Right lung (tissue), 5 donors: ENCODE results near the gene SLC25A47. TPM values are rescaled to one million over a fixed set of nuclear protein-coding genes. Genes with fewer than 3 reads are reported as not detected.
"Not testable (repeated sequence)": the region's sequence is repeated elsewhere in the genome, so short reads cannot be mapped to it uniquely, and the experiment has no call there.

Experiments
- DNase-seq, 2 donors: peaks; one replicate each; pipeline ENCODE4 v3.0.0-alpha.2; 2013
- polyA plus RNA-seq, 5 donors: library from polyadenylated mRNA; unstranded; fragments of 120-200 nt; gene quantifications; one replicate each; pipeline versions ENCODE4 v1.2.1 to v1.2.3, GENCODE V29; 2013; ENCODE audit warnings: inconsistent platforms in 1 of 5, low replicate concordance in 1 of 5; ENCODE audit not compliant: insufficient read length in 5 of 5, insufficient read depth in 1 of 5

The SLC25A47 gene
- polyA plus RNA-seq, 5 donors, result 0.06 to 0.12 TPM; not detected in 3

DNA sequence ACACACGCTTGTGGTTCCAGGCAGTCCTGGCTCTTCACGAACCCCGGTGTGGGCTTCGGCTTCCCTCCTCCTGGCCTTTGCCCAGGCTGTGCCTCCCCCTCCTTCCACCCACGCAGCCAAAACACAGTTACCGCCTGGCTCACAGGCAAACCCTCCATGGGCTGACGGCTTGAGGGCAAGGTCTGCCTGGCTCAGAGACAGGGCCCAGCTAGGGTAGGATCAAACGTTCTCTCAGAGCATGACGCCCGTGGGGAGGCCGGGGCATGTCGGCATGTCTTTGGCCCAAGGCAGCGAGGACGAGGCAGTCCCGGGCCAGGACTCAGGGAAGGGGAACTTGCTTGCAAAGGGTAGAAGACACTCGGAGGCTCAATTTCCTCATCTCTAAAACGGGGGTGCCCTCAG is 2.1 kb downstream of the SLC25A47 start:
- no peak for DNase-seq

DNA sequence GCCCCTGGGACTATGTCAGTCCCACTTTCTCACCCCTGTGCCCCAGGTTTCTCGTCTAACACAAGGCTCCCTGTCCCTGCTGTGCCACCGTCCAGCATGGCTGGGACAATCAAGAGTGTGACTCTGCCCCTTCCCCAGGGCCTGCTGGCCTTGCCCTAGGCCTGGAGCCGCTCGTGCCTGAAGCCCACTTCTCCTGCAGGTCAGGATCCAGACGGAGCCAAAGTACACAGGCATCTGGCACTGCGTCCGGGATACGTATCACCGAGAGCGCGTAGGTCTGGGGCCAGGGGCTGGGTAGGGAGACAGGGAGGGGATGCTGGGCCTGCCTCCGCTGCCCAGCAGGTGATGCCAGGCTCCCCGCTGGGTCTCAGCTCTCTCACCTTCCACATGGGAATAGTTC is 2.8 kb downstream of the SLC25A47 start:
- no peak for DNase-seq

DNA sequence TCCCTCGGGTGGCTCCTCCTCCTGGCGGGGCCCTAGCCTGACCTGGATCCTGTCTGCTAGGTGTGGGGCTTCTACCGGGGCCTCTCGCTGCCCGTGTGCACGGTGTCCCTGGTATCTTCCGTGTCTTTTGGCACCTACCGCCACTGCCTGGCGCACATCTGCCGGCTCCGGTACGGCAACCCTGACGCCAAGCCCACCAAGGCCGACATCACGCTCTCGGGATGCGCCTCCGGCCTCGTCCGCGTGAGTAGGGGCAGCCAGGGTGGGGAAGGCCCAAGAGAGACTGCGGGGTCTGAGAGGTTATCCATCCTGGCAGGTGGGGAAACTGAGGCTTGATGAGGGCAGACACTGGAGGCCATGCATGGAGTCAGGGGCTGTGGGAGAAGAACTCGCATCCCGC is 4.0 kb downstream of the SLC25A47 start:
- no peak for DNase-seq

DNA sequence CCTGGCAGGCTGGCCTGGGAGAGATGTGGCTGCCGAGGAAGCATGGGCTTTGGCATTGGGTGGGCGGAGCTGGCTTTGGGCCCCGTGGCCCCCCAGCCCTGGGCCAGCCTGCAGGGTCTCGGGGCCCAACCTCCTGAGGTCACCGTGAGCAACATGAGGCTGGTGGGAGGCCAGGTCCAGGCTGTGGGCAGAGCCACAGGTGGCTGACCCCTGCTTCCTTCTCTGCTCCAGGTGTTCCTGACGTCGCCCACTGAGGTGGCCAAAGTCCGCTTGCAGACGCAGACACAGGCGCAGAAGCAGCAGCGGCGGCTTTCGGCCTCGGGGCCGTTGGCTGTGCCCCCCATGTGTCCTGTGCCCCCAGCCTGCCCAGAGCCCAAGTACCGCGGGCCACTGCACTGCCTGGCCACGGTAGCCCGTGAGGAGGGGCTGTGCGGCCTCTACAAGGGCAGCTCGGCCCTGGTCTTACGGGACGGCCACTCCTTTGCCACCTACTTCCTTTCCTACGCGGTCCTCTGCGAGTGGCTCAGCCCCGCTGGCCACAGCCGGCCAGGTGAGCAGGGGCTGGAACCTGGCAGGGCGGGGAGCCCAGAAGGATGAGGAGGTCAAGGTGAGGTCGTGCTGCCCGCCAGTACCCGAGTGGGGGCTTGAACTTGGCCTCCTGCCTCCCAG is 5.5 kb downstream of the SLC25A47 start:
- no peak for DNase-seq

DNA sequence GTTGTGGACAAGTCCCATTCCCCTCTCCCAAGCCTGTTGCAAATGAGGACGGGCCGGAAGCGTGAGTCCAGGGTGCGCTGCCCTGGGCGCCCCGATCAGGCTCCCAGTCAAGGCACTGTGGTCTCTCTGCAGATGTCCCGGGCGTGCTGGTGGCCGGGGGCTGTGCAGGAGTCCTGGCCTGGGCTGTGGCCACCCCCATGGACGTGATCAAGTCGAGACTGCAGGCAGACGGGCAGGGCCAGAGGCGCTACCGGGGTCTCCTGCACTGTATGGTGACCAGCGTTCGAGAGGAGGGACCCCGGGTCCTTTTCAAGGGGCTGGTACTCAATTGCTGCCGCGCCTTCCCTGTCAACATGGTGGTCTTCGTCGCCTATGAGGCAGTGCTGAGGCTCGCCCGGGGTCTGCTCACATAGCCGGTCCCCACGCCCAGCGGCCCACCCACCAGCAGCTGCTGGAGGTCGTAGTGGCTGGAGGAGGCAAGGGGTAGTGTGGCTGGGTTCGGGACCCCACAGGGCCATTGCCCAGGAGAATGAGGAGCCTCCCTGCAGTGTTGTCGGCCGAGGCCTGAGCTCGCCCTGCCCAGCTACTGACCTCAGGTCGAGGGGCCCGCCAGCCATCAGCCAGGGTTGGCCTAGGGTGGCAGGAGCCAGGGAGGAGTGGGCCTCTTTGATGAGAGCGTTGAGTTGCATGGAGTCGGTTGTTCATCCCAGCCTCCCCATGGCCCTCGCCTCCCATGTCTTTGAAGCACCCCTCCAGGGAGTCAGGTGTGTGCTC is 6.3 kb downstream of the SLC25A47 start:
- DNase-seq, result no peak

DNA sequence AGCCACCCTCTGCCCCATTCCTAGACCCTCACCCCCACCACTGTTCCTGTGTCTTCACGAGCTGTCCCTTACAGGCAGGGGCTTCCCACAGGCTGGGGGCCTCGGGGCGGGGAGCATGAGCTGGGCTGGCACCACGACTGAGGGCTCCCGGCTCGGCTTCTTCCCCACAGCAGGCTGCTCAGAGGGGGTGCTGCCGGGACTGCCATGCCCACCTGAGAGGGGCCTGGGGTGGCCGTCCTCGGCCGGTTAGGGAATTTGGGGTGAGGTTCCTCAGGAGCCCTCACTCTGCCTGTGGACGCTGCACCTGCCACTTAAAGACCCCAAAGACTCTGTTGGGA is 6.8 kb downstream of the SLC25A47 start:
- DNase-seq, result no peak

DNA sequence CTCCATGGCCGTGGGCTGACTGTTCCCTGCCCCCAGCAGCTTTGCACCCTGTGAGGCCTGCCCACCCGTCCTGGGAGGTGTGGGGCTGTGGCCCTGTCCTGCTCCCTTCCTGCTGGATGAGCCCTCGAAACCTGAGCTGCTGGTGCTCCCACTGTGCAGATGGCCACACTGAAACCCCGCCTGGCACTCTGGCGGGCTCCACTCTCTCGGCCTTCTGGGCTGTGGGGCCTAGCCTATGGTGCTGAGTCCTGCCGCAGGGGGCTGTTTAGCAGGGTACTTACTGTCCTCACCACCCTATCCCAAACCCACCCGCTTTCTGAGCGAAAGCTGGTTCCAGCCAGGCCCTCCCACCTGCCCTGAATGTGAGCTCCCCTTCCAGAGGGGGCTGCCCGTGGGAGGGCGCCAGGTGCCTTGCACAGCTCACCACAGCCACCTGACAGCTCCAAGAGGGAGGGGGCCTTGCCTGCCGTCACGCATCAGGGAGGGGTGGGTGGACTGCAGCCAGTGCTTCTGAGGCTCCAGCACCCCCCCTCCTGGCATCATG is 7.3 kb downstream of the SLC25A47 start:
- DNase-seq, result no peak

DNA sequence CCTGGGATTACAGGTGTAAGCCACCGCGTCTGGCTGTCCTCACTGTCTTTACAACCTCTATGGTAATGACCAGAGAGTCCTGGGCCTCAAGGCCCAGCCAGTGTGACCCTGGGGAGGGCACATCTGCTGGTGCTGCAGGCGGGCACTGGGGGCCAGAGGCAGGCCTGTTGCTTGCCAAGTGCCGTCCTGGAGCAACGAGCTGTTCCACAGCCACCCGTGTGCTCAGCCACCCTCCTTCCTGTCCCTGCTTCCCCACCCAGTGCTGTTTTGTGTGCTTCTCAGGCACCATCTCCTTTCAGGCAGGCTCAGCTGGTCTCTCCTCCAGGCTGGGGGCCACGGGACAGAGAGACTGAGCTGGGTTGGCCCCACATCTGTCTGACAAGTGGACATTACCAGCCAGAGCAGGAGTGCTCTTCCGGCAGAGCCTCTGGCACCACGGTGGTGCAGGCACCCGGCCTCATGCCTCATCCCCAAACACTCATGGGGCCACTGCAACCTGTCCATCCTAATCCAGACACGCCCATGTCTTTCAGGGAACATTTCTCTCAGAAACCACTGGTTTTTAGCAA is 9.0 kb downstream of the SLC25A47 start:
- no peak for DNase-seq

DNA sequence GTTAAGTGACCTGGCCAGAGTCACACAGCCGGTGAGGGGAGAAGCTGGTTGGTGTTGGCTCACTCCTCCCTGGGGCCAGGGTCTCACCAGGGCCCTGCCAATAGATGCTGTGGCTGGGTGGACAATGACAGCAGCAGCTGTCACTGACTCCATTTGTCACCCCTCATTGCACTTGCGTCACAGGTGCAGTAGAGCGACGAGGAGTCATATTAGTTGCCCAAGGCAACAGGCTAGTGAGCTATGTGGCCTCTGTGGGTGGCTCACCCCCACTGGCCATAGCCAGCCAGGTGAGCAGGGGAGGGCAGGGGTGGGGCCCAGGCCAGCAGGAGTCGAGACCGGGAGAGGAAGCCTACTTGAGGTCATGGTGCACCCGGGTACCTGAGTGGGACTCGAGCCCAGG is 9.7 kb downstream of the SLC25A47 start:
- DNase-seq, result no peak

DNA sequence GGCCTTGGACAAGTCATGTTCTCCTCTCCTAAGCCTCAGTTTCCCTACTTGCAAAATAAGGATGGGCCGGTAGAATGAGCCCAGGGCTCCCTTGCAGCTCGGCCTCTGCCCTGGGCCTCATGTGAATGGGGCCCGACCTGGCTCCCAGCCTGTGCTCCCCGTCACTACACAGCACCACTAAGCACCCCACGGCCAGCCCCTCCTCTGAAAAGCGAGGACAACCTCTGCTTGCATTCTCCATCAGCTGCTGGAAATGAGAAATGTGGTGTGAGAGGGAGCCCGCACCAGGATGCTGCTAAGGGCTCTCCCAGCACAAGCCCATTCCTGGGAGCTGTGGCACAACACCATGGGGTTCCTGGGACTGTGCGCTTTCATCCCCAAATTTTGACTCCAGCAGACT is 10.2 kb downstream of the SLC25A47 start:
- DNase-seq, result no peak

DNA sequence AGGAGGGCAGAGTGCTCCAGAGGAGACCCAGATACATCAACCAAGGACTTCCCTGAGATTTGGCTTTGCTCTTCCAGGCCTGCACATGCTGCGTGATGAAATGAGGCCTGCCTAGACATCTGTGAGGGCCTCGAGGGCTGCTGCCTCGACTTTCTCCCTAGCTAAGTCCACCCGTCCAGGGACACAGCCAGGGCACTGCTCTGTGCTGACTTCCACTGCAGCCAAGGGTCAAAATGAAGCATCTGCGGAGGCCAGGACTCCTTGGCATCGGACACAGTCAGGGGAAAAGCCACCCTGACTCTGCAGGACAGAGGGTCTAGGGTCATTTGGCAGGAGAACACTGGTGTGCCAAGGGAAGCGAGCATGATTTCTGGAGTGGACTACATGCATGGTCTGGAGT is 10.7 kb downstream of the SLC25A47 start:
- no peak for DNase-seq

DNA sequence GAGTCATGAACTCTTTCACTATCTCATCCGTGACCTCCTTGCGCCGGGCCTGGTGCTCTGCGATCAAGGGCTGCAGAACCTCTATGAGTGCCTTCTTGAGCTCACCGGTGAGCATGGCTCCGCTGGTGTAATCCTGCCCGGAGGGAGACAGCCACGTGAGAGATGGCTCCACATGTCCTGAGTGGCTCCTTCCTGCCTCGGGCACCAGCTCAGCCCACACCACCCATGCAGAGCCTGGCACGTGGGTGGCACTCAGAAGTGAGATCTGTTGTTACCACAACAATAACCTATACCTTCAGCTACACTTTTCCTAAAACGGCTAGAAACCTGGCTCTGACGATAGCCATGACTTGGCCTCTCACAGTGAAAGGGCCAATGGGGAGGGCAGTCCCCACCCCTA is 11.8 kb downstream of the SLC25A47 start:
- DNase-seq, result no peak

DNA sequence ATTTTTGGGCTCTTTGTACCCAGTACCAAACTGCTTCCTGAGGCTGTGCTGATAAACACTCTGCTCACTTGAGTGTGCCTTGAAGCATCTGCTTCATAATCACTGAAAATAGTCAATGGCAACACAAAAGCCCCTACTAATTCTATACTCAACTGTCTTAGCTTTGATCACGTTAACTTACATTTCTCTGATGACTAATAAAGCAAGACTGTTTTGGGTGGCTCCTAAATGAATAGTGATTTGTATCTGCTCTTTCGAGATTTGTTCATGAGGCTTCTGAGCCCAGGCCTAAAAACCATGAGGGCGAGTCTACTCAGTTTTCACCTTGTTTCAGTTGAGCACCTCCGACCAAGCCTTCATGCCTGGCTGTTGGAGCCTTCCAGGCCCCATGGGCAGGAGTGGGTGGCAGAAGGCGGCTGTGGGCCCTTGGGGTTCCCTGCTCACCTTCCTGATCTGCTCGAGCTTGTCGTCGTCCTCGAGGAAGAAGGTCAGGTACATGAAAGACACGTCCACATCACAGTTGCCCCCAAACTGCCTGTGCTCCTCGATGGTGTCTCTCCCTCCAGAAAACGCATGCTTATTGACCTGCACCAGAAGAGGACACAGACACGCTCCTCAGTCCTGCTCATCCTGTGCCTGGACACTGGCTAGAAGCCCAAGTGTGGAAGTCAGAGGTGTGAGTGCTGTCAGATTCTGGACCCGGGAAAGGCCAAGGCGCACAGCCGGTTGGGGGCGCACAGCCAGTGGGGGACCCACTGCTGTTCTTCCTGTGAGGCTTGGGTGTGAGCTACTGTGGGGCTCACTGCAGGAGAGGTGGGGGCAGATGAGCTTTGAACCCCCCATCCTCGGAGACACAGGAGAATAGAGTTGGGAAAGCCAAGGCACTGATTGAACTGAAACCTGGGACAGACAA is 13.7 kb downstream of the SLC25A47 start:
- no peak for DNase-seq

DNA sequence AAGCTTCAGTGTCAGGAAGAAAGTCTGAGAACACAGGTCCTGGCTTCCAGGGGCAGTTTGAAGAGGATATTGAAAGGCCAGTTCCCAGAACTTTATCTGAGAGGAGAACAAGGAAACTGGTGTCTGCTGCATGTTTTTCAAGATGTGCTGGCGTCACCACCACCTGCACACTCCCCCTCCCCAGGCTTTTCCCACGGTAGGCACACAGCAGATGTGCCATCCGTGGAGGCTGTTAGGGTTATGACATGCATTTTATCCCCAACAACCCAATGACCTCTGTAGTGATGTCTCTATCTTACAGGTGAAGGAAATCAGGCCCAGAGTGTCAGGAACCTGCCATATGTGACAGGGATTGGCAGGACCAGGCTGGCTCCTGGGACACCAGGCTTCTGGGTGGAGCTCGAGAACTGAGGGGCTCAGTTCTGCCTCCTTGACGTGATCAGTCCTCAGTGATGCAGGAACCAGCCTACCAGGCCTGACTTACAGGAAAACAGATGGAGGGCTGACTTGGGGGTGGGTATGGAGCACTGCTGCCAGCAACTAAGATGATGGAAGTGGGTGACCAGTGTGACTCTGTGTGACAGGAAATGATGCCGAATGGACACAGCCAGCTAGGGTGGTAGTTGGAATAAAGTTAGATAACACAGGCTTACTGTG is 16.8 kb downstream of the SLC25A47 start:
- DNase-seq, result no peak

DNA sequence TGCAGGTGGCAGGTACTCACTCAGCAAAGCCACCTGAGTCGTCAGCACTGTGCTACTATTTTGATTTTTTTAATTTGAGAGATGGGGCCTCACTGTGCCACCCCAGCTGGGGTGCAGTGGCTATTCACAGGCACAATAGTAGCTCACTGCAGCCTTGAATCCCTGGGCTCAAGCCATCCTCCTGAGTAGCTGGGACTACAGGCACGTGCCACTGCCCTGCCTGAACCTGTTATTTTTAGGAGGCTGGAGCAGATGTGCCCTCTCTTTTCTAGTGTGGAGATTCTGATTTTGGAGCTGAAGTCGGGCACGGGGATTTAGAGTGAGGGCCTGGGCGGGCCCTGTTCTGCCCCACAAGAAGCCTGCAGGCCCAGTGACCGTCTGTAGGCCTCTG is 17.3 kb downstream of the SLC25A47 start:
- DNase-seq, result no peak

DNA sequence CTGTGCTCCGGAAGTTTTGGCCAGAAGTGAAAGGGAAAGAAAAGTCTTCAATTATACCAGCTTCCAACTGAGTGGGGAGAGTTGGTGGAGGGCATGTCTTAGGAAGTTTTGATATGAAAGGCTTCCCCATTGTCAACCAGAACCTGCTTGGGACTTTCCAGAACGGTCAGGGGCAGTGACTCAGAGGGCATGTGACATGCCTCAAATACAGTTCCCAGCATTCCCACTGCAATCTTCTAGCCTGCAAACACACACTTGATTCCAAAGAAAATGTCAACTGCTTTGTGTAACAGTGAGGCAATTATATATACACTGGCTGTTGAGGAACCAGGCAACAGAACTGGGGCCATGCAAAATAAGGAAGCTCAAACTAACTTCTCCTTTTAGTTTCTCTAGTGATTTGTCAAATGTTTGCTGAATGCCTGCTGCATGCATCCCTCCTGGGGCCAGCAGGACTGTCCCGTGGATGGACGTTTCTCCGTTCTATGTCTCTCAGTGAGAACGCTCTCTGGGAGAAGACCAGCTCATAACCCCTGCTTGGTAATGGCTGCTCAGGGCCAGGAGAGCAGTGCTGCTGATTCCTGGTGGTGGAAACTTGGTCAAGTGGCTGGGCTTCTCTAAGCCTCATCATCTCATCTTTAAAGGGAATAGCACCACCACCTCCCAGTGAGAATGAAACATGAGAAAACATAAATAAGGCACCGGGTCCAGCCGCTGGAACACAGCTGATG is 18.3 kb downstream of the SLC25A47 start:
- DNase-seq, result no peak

DNA sequence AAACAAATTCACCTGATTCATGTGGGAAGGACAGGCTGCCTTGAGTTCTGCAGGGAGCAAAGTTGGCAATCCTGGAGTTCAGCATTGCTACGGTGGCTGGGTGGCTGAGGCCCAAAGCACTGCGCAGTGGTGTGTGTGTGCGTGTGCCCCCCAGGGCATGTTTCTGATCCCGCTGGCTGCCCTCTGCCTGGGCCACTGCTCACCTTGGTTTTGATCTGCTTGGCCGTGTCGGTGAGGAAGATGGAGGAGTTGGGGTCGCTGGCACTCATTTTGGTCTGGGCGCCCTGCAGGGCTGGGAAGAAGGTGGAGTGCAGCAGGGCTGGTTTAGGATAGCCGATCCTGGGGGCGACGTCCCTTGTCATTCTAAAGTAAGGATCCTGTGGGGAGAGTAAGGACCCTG is 19.1 kb downstream of the SLC25A47 start:
- no peak for DNase-seq

DNA sequence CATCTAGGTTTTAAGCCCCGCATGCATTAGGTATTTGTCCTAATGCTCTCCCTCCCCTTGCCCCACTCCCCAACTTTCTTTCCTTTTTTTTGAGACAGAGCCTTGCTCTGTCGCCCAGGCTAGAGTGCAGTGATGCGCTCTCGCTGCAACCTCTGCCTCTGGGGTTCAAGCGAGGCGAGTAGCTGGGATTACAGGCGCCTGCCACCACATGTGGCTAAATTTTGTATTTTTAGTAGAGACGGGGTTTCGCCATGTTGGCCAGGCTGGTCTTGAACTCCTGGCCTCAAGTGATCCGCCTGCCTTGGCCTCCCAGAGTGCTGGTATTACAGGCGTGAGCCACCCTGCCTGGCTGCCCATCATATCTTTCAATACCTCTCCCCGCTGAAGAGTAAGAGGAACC is 19.7 kb downstream of the SLC25A47 start:
- not testable (repeated sequence) for DNase-seq

DNA sequence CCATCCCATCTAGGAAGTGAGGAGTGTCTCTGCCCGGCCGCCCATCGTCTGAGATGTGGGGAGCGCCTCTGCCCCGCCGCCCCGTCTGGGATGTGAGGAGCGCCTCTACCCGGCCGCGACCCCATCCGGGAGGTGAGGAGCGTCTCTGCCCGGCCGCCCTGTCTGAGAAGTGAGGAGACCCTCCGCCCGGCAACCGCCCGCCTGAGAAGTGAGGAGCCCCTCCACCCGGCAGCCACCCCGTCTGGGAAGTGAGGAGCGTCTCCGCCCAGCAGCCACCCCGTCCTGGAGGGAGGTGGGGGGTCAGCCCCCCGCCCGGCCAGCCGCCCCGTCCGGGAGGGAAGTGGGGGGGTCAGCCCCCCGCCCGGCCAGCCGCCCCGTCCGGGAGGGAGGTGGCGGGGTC is 21.5 kb downstream of the SLC25A47 start:
- not testable (repeated sequence) for DNase-seq

DNA sequence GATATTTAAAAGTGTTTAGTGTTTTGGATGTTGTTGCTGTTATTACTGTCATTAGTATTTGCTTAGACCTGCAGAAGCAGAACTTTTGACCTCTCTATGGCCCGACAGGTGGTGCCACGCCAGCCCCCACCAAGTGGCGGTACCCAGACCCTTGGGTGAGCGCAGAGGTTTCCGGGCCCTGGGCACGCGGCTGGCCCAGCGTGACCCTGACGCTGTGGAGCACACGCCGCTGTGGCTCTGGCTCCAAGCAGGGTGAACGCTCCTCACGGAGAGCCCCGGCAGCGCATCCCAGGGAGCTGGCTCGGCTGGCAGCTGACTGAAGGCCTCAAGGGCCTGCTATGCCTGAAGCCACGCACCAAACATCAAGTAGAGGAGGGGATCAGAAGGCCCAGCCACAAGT is 22.6 kb downstream of the SLC25A47 start:
- no peak for DNase-seq
